Endothelial cell of umbilical vein (primary cell): Measurements from ENCODE around the gene VPS8. TPM values are rescaled to one million over a fixed set of nuclear protein-coding genes. Genes with fewer than 3 reads are reported as not detected.

Source experiments
- BruUV-seq: library from RNA; stranded (reverse); fragments of 400-500 nt; replicated peaks from 2 replicates; lab custom pipeline; 2021; lab: Mats Ljungman, UMichigan
- CTCF ChIA-PET: fragments of 300-600, 350-600 bp; sonication (Branson Sonifier 250); formaldehyde crosslinking; loops from one replicate; lab custom pipeline; 2021; ENCODE audit warnings: antibody characterized with exemption, inconsistent platforms; lab: Charles Lee
- POLR2A ChIA-PET: fragments of 300-600, 350-600 bp; sonication (Branson Sonifier 250); formaldehyde crosslinking; loops from one replicate; lab custom pipeline; 2021; ENCODE audit warnings: antibody characterized with exemption, inconsistent platforms; lab: Charles Lee
- DNase-seq: peaks from one replicate; pipeline ENCODE4 v3.0.0-alpha.2; 2011; ENCODE audit warnings: low read depth, low spot score
- FAIRE-seq: peaks from 2 replicates; lab custom pipeline; 2011; peaks lifted over from hg19 to GRCh38; lab: Jason Lieb, UNC
- H2AFZ ChIP-seq: 2 replicates; pipeline ENCODE4 v1.6.0; 2012; ENCODE audit warnings: low read depth, low read length, control low read depth, inconsistent platforms
- H3K27ac ChIP-seq: 2 replicates; pipeline ENCODE4 v1.5.1; 2011; ENCODE audit warnings: low read depth, mild to moderate bottlenecking, control low read depth, low read length, moderate library complexity; ENCODE audit not compliant: insufficient read depth
- H3K27me3 ChIP-seq, 2 experiments: 2 replicates each; pipeline versions ENCODE4 v1.6.0 to v1.6.1; 2011; ENCODE audit warnings: low read length in 2 of 2, mixed read lengths in 1 of 2; ENCODE audit not compliant: control insufficient read depth in 2 of 2, insufficient read depth in 2 of 2
- H3K36me3 ChIP-seq, 2 experiments: 2 replicates in 1 of 2; 3 replicates in 1 of 2; pipeline ENCODE4 v1.5.1; 2011; ENCODE audit warnings: low read length in 2 of 2, mild to moderate bottlenecking in 1 of 2, moderate library complexity in 1 of 2; ENCODE audit not compliant: control insufficient read depth in 2 of 2, insufficient read depth in 2 of 2; ENCODE audit errors: extremely low read depth in 1 of 2
- H3K4me1 ChIP-seq: 3 replicates; pipeline ENCODE4 v1.5.1; 2011; ENCODE audit warnings: mild to moderate bottlenecking, low read length; ENCODE audit not compliant: control insufficient read depth, insufficient read depth; ENCODE audit errors: extremely low read depth
- H3K4me2 ChIP-seq: 2 replicates; pipeline ENCODE4 v1.6.1; 2011; ENCODE audit warnings: low read length, control low read depth, mixed read lengths; ENCODE audit not compliant: insufficient read depth
- H3K4me3 ChIP-seq, 3 experiments: fragments of 200-600 bp in 1 of 3; sonication (generic), shearing (Covaris generic) in 1 of 3; replicated peaks in 1 of 3; 2 replicates each; pipeline ENCODE4 v1.5.1; 2011 to 2016; ENCODE audit warnings: control low read depth in 3 of 3, low read length in 3 of 3, mild to moderate bottlenecking in 2 of 3, inconsistent platforms in 1 of 3, low read depth in 1 of 3, moderate library complexity in 1 of 3; ENCODE audit not compliant: insufficient read depth in 1 of 3
- H3K79me2 ChIP-seq: 2 replicates; pipeline ENCODE4 v1.6.0; 2012; ENCODE audit warnings: low read length, inconsistent platforms; ENCODE audit not compliant: control insufficient read depth, insufficient read depth
- H3K9ac ChIP-seq: replicated peaks from 2 replicates; pipeline ENCODE3; 2011; ENCODE audit warnings: low read length, control low read depth; ENCODE audit not compliant: insufficient read depth; ENCODE audit errors: extremely low read depth
- H3K9me1 ChIP-seq: replicated peaks from 3 replicates; pipeline ENCODE4 v1.6.0; 2011; ENCODE audit warnings: mild to moderate bottlenecking, low read length; ENCODE audit not compliant: control insufficient read depth, insufficient read depth; ENCODE audit errors: extremely low read depth
- H3K9me3 ChIP-seq: replicated peaks from 2 replicates; pipeline ENCODE4 v1.5.1; 2012; ENCODE audit warnings: low read length, inconsistent platforms; ENCODE audit not compliant: control insufficient read depth, insufficient read depth
- H4K20me1 ChIP-seq: replicated peaks from 2 replicates; pipeline ENCODE3; 2011; ENCODE audit warnings: mild to moderate bottlenecking, low read length; ENCODE audit not compliant: control insufficient read depth, insufficient read depth; ENCODE audit errors: extremely low read depth
- EZH2 ChIP-seq: IDR thresholded peaks from 2 replicates; pipeline ENCODE4 v1.6.1; 2012; ENCODE audit warnings: borderline replicate concordance, low read depth, mild to moderate bottlenecking, moderate library complexity, low read length, inconsistent platforms; ENCODE audit not compliant: severe bottlenecking
- FOS ChIP-seq: IDR thresholded peaks from 2 replicates; pipeline ENCODE4 v1.6.1; 2011; ENCODE audit warnings: mild to moderate bottlenecking, low read length, moderate library complexity, borderline replicate concordance; ENCODE audit not compliant: insufficient read depth
- GATA2 ChIP-seq: IDR thresholded peaks from 2 replicates; pipeline ENCODE4 v1.7.0; 2011; ENCODE audit warnings: low read depth, mild to moderate bottlenecking, moderate library complexity, mixed read lengths, low read length; ENCODE audit not compliant: insufficient read length, insufficient read depth
- JUN ChIP-seq: IDR thresholded peaks from 2 replicates; pipeline ENCODE4 v1.6.1; 2011; ENCODE audit warnings: borderline replicate concordance, low read depth; ENCODE audit not compliant: insufficient read length, insufficient read depth
- MYC ChIP-seq: IDR thresholded peaks from one replicate; pipeline ENCODE4 v1.6.1; 2011; ENCODE audit warnings: mild to moderate bottlenecking, low read depth, low read length
- POLR2A ChIP-seq: IDR thresholded peaks from 2 replicates; pipeline ENCODE4 v1.6.1; 2012; ENCODE audit warnings: low read depth, mild to moderate bottlenecking, control low read depth, low read length
- POLR2AphosphoS5 ChIP-seq: IDR thresholded peaks from 2 replicates; pipeline ENCODE4 v1.6.1; 2012; ENCODE audit warnings: low read depth, mild to moderate bottlenecking, control low read depth, low read length, moderate library complexity; ENCODE audit not compliant: insufficient read depth
- dilution Hi-C: fragments of 300-500 bp; cut with MboI; formaldehyde crosslinking; loops from one replicate; pipeline ENCODE4 v1.15.0; 2019; ENCODE audit warnings: low sequenced_read_pairs; ENCODE audit not compliant: extremely low pct_ligation_motif_present
- intact Hi-C: fragments of 100-400 bp; cut with micrococcal nuclease; formaldehyde crosslinking; loops from one replicate; pipeline ENCODE4 v1.10.0; 2022
- polyA plus RNA-seq, 4 experiments: library from polyadenylated mRNA; depleted of rRNA in 3 of 4; stranded (reverse) in 3 of 4; unstranded in 1 of 4; fragments of >200 nt; gene quantifications; 2 replicates each; pipeline versions ENCODE4 v1.2.1 to v1.2.3, GENCODE V29; 2011 to 2012; ENCODE audit warnings: missing spikeins in 1 of 4
- total RNA-seq: library from RNA; stranded (reverse); gene quantifications from 2 replicates; pipeline ENCODE4 v1.2.3, GENCODE V29; 2021
- TF ChIP-seq, protein P1 (sequence below): IDR thresholded peaks from 2 replicates; pipeline ENCODE4 v1.6.1; 2011; ENCODE audit not compliant: insufficient read depth, insufficient read length
- TF ChIP-seq, protein P2 (sequence below), 2 donors: IDR thresholded peaks; 1 replicate in 1 of 2; 2 replicates in 1 of 2; pipeline ENCODE4 v1.5.1; 2011; ENCODE audit warnings: low read length in 2 of 2, mild to moderate bottlenecking in 2 of 2, moderate library complexity in 2 of 2, control low read depth in 1 of 2, inconsistent platforms in 1 of 2, low read depth in 1 of 2; ENCODE audit not compliant: insufficient read depth in 1 of 2; ENCODE audit errors: extremely low read depth in 1 of 2

VPS8 gene
- total and polyA plus RNA-seq, 2 donors (not counting 3 experiments of a cell fraction or from before 2014, with no cell fraction given), result 13.7 to 51.6 TPM

DNA sequence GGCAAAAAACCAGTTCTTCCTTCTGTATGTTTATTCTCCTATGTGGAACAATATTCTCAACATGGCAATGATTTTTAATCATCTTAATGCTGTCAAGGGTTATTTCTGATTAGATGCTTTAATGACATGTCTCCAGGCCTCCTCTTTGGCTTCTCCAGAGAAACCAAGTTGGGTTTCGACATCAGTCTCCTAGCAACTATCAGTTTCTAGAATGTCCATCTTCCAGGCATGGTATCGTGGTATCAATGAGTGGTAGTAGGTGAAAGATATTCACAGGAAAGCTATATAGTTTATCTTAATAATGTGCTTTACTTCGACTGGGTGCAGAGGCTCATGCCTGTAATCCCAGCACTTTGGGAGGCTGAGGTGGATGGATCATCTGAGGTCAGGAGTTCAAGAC lies 212.4 kb downstream of the VPS8 start:
- intact Hi-C loops, result no loop called here
- no peak for TF ChIP-seq EZH2
- TF ChIP-seq, protein P1, sequence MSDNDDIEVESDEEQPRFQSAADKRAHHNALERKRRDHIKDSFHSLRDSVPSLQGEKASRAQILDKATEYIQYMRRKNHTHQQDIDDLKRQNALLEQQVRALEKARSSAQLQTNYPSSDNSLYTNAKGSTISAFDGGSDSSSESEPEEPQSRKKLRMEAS, result no peak
- no peak for TF ChIP-seq FOS
- no peak for TF ChIP-seq POLR2AphosphoS5
- no peak for TF ChIP-seq JUN
- no peak for TF ChIP-seq GATA2
- TF ChIP-seq MYC, result no peak
- TF ChIP-seq, protein P2, sequence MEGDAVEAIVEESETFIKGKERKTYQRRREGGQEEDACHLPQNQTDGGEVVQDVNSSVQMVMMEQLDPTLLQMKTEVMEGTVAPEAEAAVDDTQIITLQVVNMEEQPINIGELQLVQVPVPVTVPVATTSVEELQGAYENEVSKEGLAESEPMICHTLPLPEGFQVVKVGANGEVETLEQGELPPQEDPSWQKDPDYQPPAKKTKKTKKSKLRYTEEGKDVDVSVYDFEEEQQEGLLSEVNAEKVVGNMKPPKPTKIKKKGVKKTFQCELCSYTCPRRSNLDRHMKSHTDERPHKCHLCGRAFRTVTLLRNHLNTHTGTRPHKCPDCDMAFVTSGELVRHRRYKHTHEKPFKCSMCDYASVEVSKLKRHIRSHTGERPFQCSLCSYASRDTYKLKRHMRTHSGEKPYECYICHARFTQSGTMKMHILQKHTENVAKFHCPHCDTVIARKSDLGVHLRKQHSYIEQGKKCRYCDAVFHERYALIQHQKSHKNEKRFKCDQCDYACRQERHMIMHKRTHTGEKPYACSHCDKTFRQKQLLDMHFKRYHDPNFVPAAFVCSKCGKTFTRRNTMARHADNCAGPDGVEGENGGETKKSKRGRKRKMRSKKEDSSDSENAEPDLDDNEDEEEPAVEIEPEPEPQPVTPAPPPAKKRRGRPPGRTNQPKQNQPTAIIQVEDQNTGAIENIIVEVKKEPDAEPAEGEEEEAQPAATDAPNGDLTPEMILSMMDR (IDR thresholded peaks at IDR 0.05; ENCODE audit: extremely low read depth in 1 of 2, insufficient read depth in 1 of 2, low read depth in 1 of 2, low read length in 2 of 2), result no peak
- no peak for TF ChIP-seq POLR2A
- no TSS peak for BruUV-seq

More for the DNA sequence above, 212.4 kb downstream of the VPS8 start:
- no peak overlapping the region for H3K4me2 ChIP-seq
- H2AFZ ChIP-seq, result no peak overlapping the region
- H3K36me3 ChIP-seq, result no peaks in the 10 kb centered on the region
- ChIA-PET POLR2A (no interaction called here), CTCF (interaction anchor here (1.1 kb wide), 1 partner anchor 11 kb away, joined by 5 read pairs; no protein-coding TSS in a partner anchor)
- H3K9me1 ChIP-seq, result no peaks in the 10 kb centered on the region
- no peak overlapping the region for H3K9ac ChIP-seq
- no peaks in the 10 kb centered on the region for H4K20me1 ChIP-seq
- no peak overlapping the region for H3K27ac ChIP-seq
- no peaks in the 10 kb centered on the region for H3K27me3 ChIP-seq
- DNase-seq (no peak), FAIRE-seq (no peak)
- no peaks in the 10 kb centered on the region for H3K9me3 ChIP-seq
- no peaks in the 10 kb centered on the region for H3K4me1 ChIP-seq
- H3K4me3 ChIP-seq, result no peak overlapping the region
- dilution Hi-C loops, result no loop called here
- no peaks in the 10 kb centered on the region for H3K79me2 ChIP-seq
